Small intestine (tissue), 7 donors: ENCODE measurements around the gene THSD4. TPM values are rescaled to one million over a fixed set of nuclear protein-coding genes. Genes with fewer than 3 reads are reported as not detected.

Source experiments
- DNase-seq, 2 donors: peaks; one replicate each; pipeline versions ENCODE4 v3.0.0 to v3.0.0-alpha.2; 2013
- FAIRE-seq: peaks from 2 replicates; lab custom pipeline; 2012; peaks lifted over from hg19 to GRCh38; lab: Jason Lieb, UNC
- H3K27ac ChIP-seq, 3 donors: one replicate each; pipeline ENCODE4 v1.5.1; 2013; ENCODE audit warnings: low read length in 2 of 3, mild to moderate bottlenecking in 2 of 3, control low read depth in 1 of 3, inconsistent platforms in 1 of 3, low read depth in 1 of 3, moderate library complexity in 1 of 3
- H3K27me3 ChIP-seq, 3 donors: one replicate each; pipeline ENCODE4 v1.6.1; 2013; ENCODE audit warnings: low read length in 3 of 3, inconsistent platforms in 1 of 3; ENCODE audit not compliant: control insufficient read depth in 3 of 3, insufficient read depth in 3 of 3
- H3K36me3 ChIP-seq, 3 donors: one replicate each; pipeline ENCODE4 v1.6.1; 2013; ENCODE audit warnings: low read length in 3 of 3, inconsistent platforms in 1 of 3, low read depth in 1 of 3, mild to moderate bottlenecking in 1 of 3, moderate library complexity in 1 of 3; ENCODE audit not compliant: control insufficient read depth in 3 of 3, insufficient read depth in 2 of 3
- H3K4me1 ChIP-seq, 3 donors: one replicate each; pipeline ENCODE4 v1.6.1; 2013; ENCODE audit warnings: low read length in 2 of 3, inconsistent platforms in 1 of 3, low read depth in 1 of 3, mild to moderate bottlenecking in 1 of 3, moderate library complexity in 1 of 3; ENCODE audit not compliant: control insufficient read depth in 3 of 3, insufficient read depth in 2 of 3
- H3K4me3 ChIP-seq, 3 donors: one replicate each; pipeline ENCODE4 v1.5.1; 2013; ENCODE audit warnings: low read length in 3 of 3, control low read depth in 1 of 3, inconsistent platforms in 1 of 3, low read depth in 1 of 3, mild to moderate bottlenecking in 1 of 3, moderate library complexity in 1 of 3
- H3K9me3 ChIP-seq, 2 donors: one replicate each; pipeline ENCODE4 v1.6.1; 2013; ENCODE audit warnings: low read depth in 1 of 2, low read length in 1 of 2; ENCODE audit not compliant: control insufficient read depth in 2 of 2, insufficient read depth in 1 of 2
- WGBS, 3 donors: extraction: QIAGEN DNeasy Blood & Tissue Kit; methylation state at CpG; one replicate each; pipeline ENCODE4 v1.1.7; 2013; 5-methylcytosine and 5-hydroxymethylcytosine counted together
- polyA plus RNA-seq, 4 donors: library from polyadenylated mRNA; stranded (reverse) in 3 of 4; unstranded in 1 of 4; fragments of 200-250 nt in 3 of 4; fragments of 120-200 nt in 1 of 4; gene quantifications; one replicate each; pipeline versions ENCODE4 v1.2.1 to v1.2.3, GENCODE V29; 2013
- donor health status: healthy with polysubstance abuse.
- donor health status: control.
- donor health status: control.
- donor health status: Bipolar disorder and iron deficiency.
- donor health status: healthy.

Gene THSD4
- polyA plus RNA-seq, 4 donors: 3.6 to 14.4 (median 9.7) TPM

GRCh38 chr15:71600237-71600636, 485.0 kb downstream of the THSD4 start:
- H3K36me3 ChIP-seq: no peaks in the 10 kb centered on the region
- FAIRE-seq: no peak
- peaks cover 0 to 19% (median 0%) of the 10 kb centered on the region in 3 donors for H3K4me1 ChIP-seq
- H3K27me3 ChIP-seq: no peaks in the 10 kb centered on the region
- H3K4me3 ChIP-seq: no peak overlapping the region
- no peak overlapping the region for H3K27ac ChIP-seq
- 50 to 79% (median 77%) methylated on average over 1 of the region's 1 CpG for WGBS, 3 donors
- no peak for DNase-seq
- no peaks in the 10 kb centered on the region for H3K9me3 ChIP-seq

GRCh38 chr15:71601038-71601834, 486.0 kb downstream of the THSD4 start:
- Histone ChIP-seq H3K4me1 (peaks cover 0 to 19% (median 0%) of the 10 kb centered on the region in 3 donors), H3K36me3 (no peaks in the 10 kb centered on the region), H3K9me3 (no peaks in the 10 kb centered on the region), H3K4me3 (no peak overlapping the region), H3K27ac (no peak overlapping the region), H3K27me3 (no peaks in the 10 kb centered on the region)
- 21 to 56% (median 29%) methylated on average over 8 of the region's 8 CpGs for WGBS, 3 donors
- FAIRE-seq: no peak
- peak; percentile 3 to 47 for DNase-seq

GRCh38 chr15:71603379-71603778, 488.1 kb downstream of the THSD4 start:
- no peak for FAIRE-seq
- WGBS, 3 donors: 55 to 63% (median 59%) methylated on average over 7 of the region's 7 CpGs

GRCh38 chr15:71607383-71607782, 492.1 kb downstream of the THSD4 start:
- Histone ChIP-seq H3K4me3 (no peak overlapping the region), H3K27ac (no peak overlapping the region), H3K4me1 (no peaks in the 10 kb centered on the region), H3K9me3 (no peaks in the 10 kb centered on the region), H3K36me3 (no peaks in the 10 kb centered on the region), H3K27me3 (no peaks in the 10 kb centered on the region)
- WGBS, 3 donors: 86 to 89% (median 89%) methylated on average over 7 of the region's 7 CpGs
- no peak for FAIRE-seq
- no peak for DNase-seq

More at GRCh38 chr15:71603379-71603778, 488.1 kb downstream of the THSD4 start:
- Histone ChIP-seq H3K27ac (no peak overlapping the region), H3K9me3 (no peaks in the 10 kb centered on the region), H3K4me3 (no peak overlapping the region), H3K36me3 (no peaks in the 10 kb centered on the region), H3K27me3 (no peaks in the 10 kb centered on the region), H3K4me1 (peaks cover 0 to 19% (median 0%) of the 10 kb centered on the region in 3 donors)
- DNase-seq: no peak

GRCh38 chr15:71610728-71611552, 495.7 kb downstream of the THSD4 start:
- Histone ChIP-seq H3K27me3 (no peaks in the 10 kb centered on the region), H3K9me3 (no peaks in the 10 kb centered on the region), H3K4me3 (no peak overlapping the region), H3K4me1 (no peaks in the 10 kb centered on the region), H3K27ac (no peak overlapping the region), H3K36me3 (no peaks in the 10 kb centered on the region)
- DNase-seq (no peak), FAIRE-seq (no peak)
- WGBS, 3 donors: 76 to 89% (median 83%) methylated on average over 6 of the region's 6 CpGs

- H3K4me3 ChIP-seq: no peak overlapping the region
- FAIRE-seq (no peak), DNase-seq (no peak)
- no peaks in the 10 kb centered on the region for H3K4me1 ChIP-seq
- H3K27me3 ChIP-seq: no peaks in the 10 kb centered on the region
- no peaks in the 10 kb centered on the region for H3K9me3 ChIP-seq
- 74 to 90% (median 79%) methylated on average over 6 of the region's 6 CpGs for WGBS, 3 donors
- H3K36me3 ChIP-seq: no peaks in the 10 kb centered on the region
- H3K27ac ChIP-seq: no peak overlapping the region
Observed at GRCh38 chr15:71611553-71612396, 496.5 kb downstream of the THSD4 start.

- FAIRE-seq (no peak), DNase-seq (no peak)
- no peaks in the 10 kb centered on the region for H3K9me3 ChIP-seq
- no peaks in the 10 kb centered on the region for H3K4me1 ChIP-seq
- no peak overlapping the region for H3K4me3 ChIP-seq
- no peaks in the 10 kb centered on the region for H3K27me3 ChIP-seq
- WGBS, 3 donors: 71 to 84% (median 81%) methylated on average over 1 of the region's 1 CpG
- H3K27ac ChIP-seq: no peak overlapping the region
- no peaks in the 10 kb centered on the region for H3K36me3 ChIP-seq
Observed at GRCh38 chr15:71612397-71612722, 497.1 kb downstream of the THSD4 start.

- Histone ChIP-seq H3K27me3 (no peaks in the 10 kb centered on the region), H3K27ac (no peak overlapping the region), H3K4me1 (no peaks in the 10 kb centered on the region), H3K36me3 (no peaks in the 10 kb centered on the region), H3K4me3 (no peak overlapping the region), H3K9me3 (no peaks in the 10 kb centered on the region)
- DNase-seq: no peak
- no peak for FAIRE-seq
- WGBS, 3 donors: 89 to 91% (median 90%) methylated on average over 2 of the region's 2 CpGs
Observed at GRCh38 chr15:71612869-71613268, 497.6 kb downstream of the THSD4 start.
